GM12878 (cell line): ENCODE data around the gene GALR3. TPM values are rescaled to one million over a fixed set of nuclear protein-coding genes. Genes with fewer than 3 reads are reported as not detected.

ENCODE experiments used
- ATAC-seq: fragments of 200-7000 bp; cut with Tn5 transposase; 3 replicates; pipeline ENCODE4 v1.9.1; 2020; ENCODE audit warnings: mild to moderate bottlenecking, moderate library complexity
- BruUV-seq: library from RNA; stranded (reverse); fragments of 400-500 nt; replicated peaks from 2 replicates; lab custom pipeline; 2021; lab: Mats Ljungman, UMichigan
- CTCF ChIA-PET: fragments of 300-600 bp; sonication (Branson Sonifier 250); formaldehyde crosslinking; extraction: SDS; loops from one replicate; lab custom pipeline; 2021; ENCODE audit warnings: inconsistent platforms; lab: Yijun Ruan, JAX
- POLR2A ChIA-PET: fragments of 350-600 bp; formaldehyde crosslinking; extraction: SDS; loops from one replicate; lab custom pipeline; 2021; ENCODE audit warnings: inconsistent platforms; lab: Charles Lee
- RAD21 ChIA-PET: fragments of 300-600 bp; sonication (Branson Sonifier 250); formaldehyde crosslinking; loops from one replicate; lab custom pipeline; 2023; ENCODE audit warnings: antibody characterized with exemption; ENCODE audit not compliant: unreplicated experiment; lab: Charles Lee
- SMC1A ChIA-PET: fragments of 300-600 bp; sonication (Branson Sonifier 250); formaldehyde crosslinking; loops from one replicate; lab custom pipeline; 2023; ENCODE audit not compliant: unreplicated experiment, uncharacterized antibody; lab: Charles Lee
- DNase-seq: peaks from one replicate; pipeline ENCODE4 v3.0.0-alpha.2; 2011; ENCODE audit warnings: low read depth, low spot score
- FAIRE-seq: peaks from 3 replicates; lab custom pipeline; 2011; peaks lifted over from hg19 to GRCh38; lab: Jason Lieb, UNC
- H2AFZ ChIP-seq: 2 replicates; pipeline ENCODE4 v1.6.0; 2011; ENCODE audit warnings: low read depth, low read length, control low read depth; ENCODE audit not compliant: control insufficient read depth
- H3K27ac ChIP-seq: 2 replicates; pipeline ENCODE4 v1.5.1; 2011; ENCODE audit warnings: control low read depth; ENCODE audit not compliant: control insufficient read depth, insufficient read depth
- H3K27me3 ChIP-seq, 2 experiments: replicated peaks in 1 of 2; 2 replicates each; pipeline versions ENCODE4 v1.6.0 to v1.6.1; 2011; ENCODE audit warnings: low read length in 1 of 2; ENCODE audit not compliant: control insufficient read depth in 2 of 2, insufficient read depth in 2 of 2
- H3K36me3 ChIP-seq, 2 experiments: 2 replicates each; pipeline ENCODE4 v1.5.1; 2011; ENCODE audit warnings: low read length in 1 of 2; ENCODE audit not compliant: control insufficient read depth in 2 of 2, insufficient read depth in 2 of 2
- H3K4me1 ChIP-seq: 2 replicates; pipeline ENCODE4 v1.6.1; 2011; ENCODE audit warnings: mild to moderate bottlenecking, low read length, moderate library complexity, mixed read lengths; ENCODE audit not compliant: control insufficient read depth, insufficient read depth
- H3K4me2 ChIP-seq: 2 replicates; pipeline ENCODE4 v1.6.0; 2011; ENCODE audit warnings: control low read depth; ENCODE audit not compliant: control insufficient read depth, insufficient read depth
- H3K4me3 ChIP-seq: fragments of 200-600 bp; sonication (generic); 2 replicates; pipeline ENCODE4 v1.5.1; 2016
- H3K79me2 ChIP-seq: 2 replicates; pipeline ENCODE4 v1.6.0; 2011; ENCODE audit warnings: low read length; ENCODE audit not compliant: control insufficient read depth, insufficient read depth
- H3K9ac ChIP-seq: 2 replicates; pipeline ENCODE4 v1.8.0; 2011; ENCODE audit warnings: low read length, control low read depth, mixed read lengths; ENCODE audit not compliant: control insufficient read depth, insufficient read depth
- H3K9me3 ChIP-seq: replicated peaks from 3 replicates; pipeline ENCODE4 v1.5.1; 2011; ENCODE audit warnings: mild to moderate bottlenecking, low read length; ENCODE audit not compliant: control insufficient read depth, insufficient read depth
- H4K20me1 ChIP-seq: 2 replicates; pipeline ENCODE4 v1.6.0; 2011; ENCODE audit not compliant: control insufficient read depth, insufficient read depth
- ATF7 ChIP-seq: fragments of 450-650 bp; IDR thresholded peaks from 2 replicates; pipeline ENCODE4 v1.6.1; 2016; ENCODE audit warnings: low read depth, mild to moderate bottlenecking
- BACH1 ChIP-seq: fragments of 450-650 bp; IDR thresholded peaks from 2 replicates; pipeline ENCODE4 v1.6.1; 2017; ENCODE audit warnings: mild to moderate bottlenecking, borderline replicate concordance
- BCL11A ChIP-seq: IDR thresholded peaks from 2 replicates; pipeline ENCODE4 v1.6.1; 2011; ENCODE audit warnings: low read depth, low read length
- CHD4 ChIP-seq: fragments of 200-600 bp; sonication (generic); IDR thresholded peaks from 2 replicates; pipeline ENCODE4 v1.6.1; 2016; ENCODE audit warnings: mild to moderate bottlenecking
- HDAC2 ChIP-seq: fragments of 200-600 bp; sonication (generic); IDR thresholded peaks from 2 replicates; pipeline ENCODE4 v1.6.1; 2017
- NKRF ChIP-seq: fragments of 450-650 bp; conservative IDR thresholded peaks from 2 replicates; pipeline ENCODE4 v1.6.1; 2017; ENCODE audit warnings: mild to moderate bottlenecking, moderate library complexity
- PAX8 ChIP-seq: fragments of 450-650 bp; IDR thresholded peaks from 2 replicates; pipeline ENCODE4 v1.6.1; 2017; ENCODE audit warnings: mild to moderate bottlenecking, moderate library complexity
- SIN3A ChIP-seq: IDR thresholded peaks from 2 replicates; pipeline ENCODE4 v1.6.1; 2012; ENCODE audit warnings: low read depth, low read length, improper control_type of control experiment
- STAT3 ChIP-seq: IDR thresholded peaks from 2 replicates; pipeline ENCODE4 v1.6.1; 2011; ENCODE audit warnings: low read depth, low read length, improper control_type of control experiment
- SUPT20H ChIP-seq: IDR thresholded peaks from 2 replicates; pipeline ENCODE4 v1.6.1; 2011; ENCODE audit warnings: low read depth, mild to moderate bottlenecking, low read length, moderate library complexity, borderline replicate concordance; ENCODE audit not compliant: control insufficient read depth
- YY1 ChIP-seq: IDR thresholded peaks from 2 replicates; pipeline ENCODE4 v1.6.1; 2011; ENCODE audit warnings: low read depth, mild to moderate bottlenecking, low read length
- ZBTB33 ChIP-seq: fragments of 450-650 bp; IDR thresholded peaks from 2 replicates; pipeline ENCODE4 v1.6.1; 2017; ENCODE audit warnings: mild to moderate bottlenecking
- ZNF207 ChIP-seq: fragments of 450-650 bp; IDR thresholded peaks from 2 replicates; pipeline ENCODE4 v1.6.1; 2014; ENCODE audit warnings: antibody characterized with exemption, mild to moderate bottlenecking, borderline replicate concordance
- WGBS: methylation state at CpG from one replicate; pipeline ENCODE4 v1.1.6; 2016; ENCODE audit warnings: low lambda C conversion rate; ENCODE audit not compliant: insufficient replicate concordance, insufficient coverage; ENCODE audit errors: missing lambda C conversion rate; 5-methylcytosine and 5-hydroxymethylcytosine counted together
- in situ Hi-C: fragments of 300-500 bp; cut with MboI; formaldehyde crosslinking; loops from 9 replicates; pipeline ENCODE4 v1.14.3; 2018; ENCODE audit warnings: mixed read lengths
- intact Hi-C: fragments of 100-400 bp; cut with micrococcal nuclease; formaldehyde crosslinking; loops from one replicate; pipeline ENCODE4 v1.14.2; 2022; ENCODE audit not compliant: unreplicated experiment
- polyA plus RNA-seq, 11 experiments: library from polyadenylated mRNA; depleted of rRNA in 4 of 11; unstranded in 6 of 11; stranded (reverse) in 5 of 11; fragments of >200 nt; fragmentation: Nextera tagmentation in 4 of 11; fragmentation: Illumina TruSeq in 1 of 11; extraction: Ambion mirVana in 4 of 11; extraction: Trizol in 1 of 11; gene quantifications; 1 replicate in 1 of 11; 2 replicates in 10 of 11; pipeline versions ENCODE4 v1.2.1 to v1.2.3, GENCODE V29; 2011 to 2016; ENCODE audit warnings: inconsistent platforms in 2 of 11, missing spikeins in 2 of 11, low read depth in 1 of 11
- total RNA-seq, 4 experiments: library from RNA; depleted of rRNA in 3 of 4; stranded (reverse); fragments of >200 nt in 3 of 4; fragmentation: Illumina TruSeq in 1 of 4; extraction: Trizol in 1 of 4; gene quantifications; 2 replicates each; pipeline versions ENCODE4 v1.2.1 to v1.2.3, GENCODE V29; 2013 to 2021

The GALR3 gene
- total and polyA plus RNA-seq, 10 of the 15 experiments (the other 5 are each of a cell fraction or from before 2014, with no cell fraction given): not detected

DNA sequence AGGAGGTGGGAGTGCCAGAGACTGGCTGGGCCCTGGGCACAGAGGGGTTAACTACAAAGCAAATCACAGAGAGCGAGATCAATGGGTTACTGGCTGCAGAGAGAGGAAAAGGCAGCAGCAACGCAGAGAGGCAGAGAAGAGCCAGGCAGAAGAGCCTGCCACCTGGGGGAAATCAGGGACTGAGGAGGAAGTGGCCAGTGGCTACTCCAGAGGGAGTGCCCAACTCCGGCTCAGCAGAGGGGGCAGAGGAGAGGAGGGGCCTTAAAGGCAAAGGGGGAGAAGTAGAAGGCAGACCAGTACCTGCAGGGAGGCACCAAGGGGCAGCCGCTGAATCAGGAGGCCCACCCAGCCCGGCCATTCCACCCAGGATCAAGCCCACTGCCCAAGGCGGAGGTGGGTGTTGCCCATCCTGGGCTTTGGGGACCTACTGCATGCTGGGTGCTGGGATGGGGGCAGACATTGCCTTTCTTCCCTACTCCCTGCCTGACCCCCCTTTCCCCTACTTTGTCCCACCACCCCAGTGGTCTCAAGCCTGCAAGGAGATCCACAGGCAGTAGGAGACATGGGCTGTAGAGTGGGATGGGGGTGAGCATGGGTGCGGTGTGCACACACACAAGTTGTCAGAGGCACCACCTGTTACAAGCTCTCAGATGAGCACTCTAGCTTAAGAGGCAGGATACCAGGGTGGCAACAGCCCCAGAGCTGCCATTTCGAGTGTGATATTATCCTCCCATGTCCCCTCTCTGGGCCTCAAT lies 926 bp upstream of the GALR3 start:
- no peaks in the 10 kb centered on the region for H3K36me3 ChIP-seq
- H4K20me1 ChIP-seq: no peaks in the 10 kb centered on the region
- DNase-seq: no peak
- H3K9ac ChIP-seq: no peak overlapping the region
- ChIA-PET POLR2A (no interaction called here), SMC1A (no interaction called here), CTCF (interaction anchor here (0.8 to 0.9 kb wide), 2 partner anchors 33 to 41 kb away, joined by 3 read pairs; no protein-coding TSS in a partner anchor), RAD21 (no interaction called here)
- 37% methylated on average over 8 of the region's 8 CpGs for WGBS
- no peak overlapping the region for H3K27ac ChIP-seq
- intact Hi-C loops (no loop called here), in situ Hi-C loops (no loop called here)
- ATAC-seq: no peak
- H3K4me2 ChIP-seq: no peak overlapping the region
- TF ChIP-seq PAX8: no peak
- no peak for TF ChIP-seq NKRF
- TF ChIP-seq SUPT20H: no peak
- no peak for TF ChIP-seq ZNF207
- TF ChIP-seq BACH1: no peak
- no peak for TF ChIP-seq ZBTB33
- TF ChIP-seq HDAC2: no peak
- no peak for TF ChIP-seq YY1
- no peak for TF ChIP-seq BCL11A
- no peak for TF ChIP-seq CHD4
- TF ChIP-seq SIN3A: no peak
- TF ChIP-seq STAT3: no peak
- TF ChIP-seq ATF7: no peak
- FAIRE-seq: no peak
- peaks cover 0 to 2% of the 10 kb centered on the region in 2 experiments; a peak in 2 of 4 replicates for H3K27me3 ChIP-seq
- H3K79me2 ChIP-seq: no peaks in the 10 kb centered on the region
- no TSS peak for BruUV-seq
- H3K9me3 ChIP-seq: no peaks in the 10 kb centered on the region
- H3K4me3 ChIP-seq: no peak overlapping the region
- peaks cover 10% of the 10 kb centered on the region for H3K4me1 ChIP-seq
- H2AFZ ChIP-seq: no peak overlapping the region
